GM21576 (cell line): ENCODE results near the gene DPP10.
"Not testable (repeated sequence)": the region's sequence is repeated elsewhere in the genome, so short reads cannot be mapped to it uniquely, and the experiment has no call there.

Source experiments
- ATAC-seq: cut with Tn5 transposase; IDR thresholded peaks from one replicate; pipeline ENCODE4 v1.9.1; 2021; ENCODE audit warnings: mild to moderate bottlenecking, moderate library complexity; ENCODE audit not compliant: unreplicated experiment

DPP10 gene

GRCh38 chr2:114935031-114935430 lies 492.6 kb downstream of the DPP10 start:
- ATAC-seq, result no peak

GRCh38 chr2:114937366-114937930 lies 495.0 kb downstream of the DPP10 start:
- no peak for ATAC-seq

GRCh38 chr2:114940785-114941458 lies 498.5 kb downstream of the DPP10 start:
- ATAC-seq, result no peak

GRCh38 chr2:114949228-114949804 lies 506.9 kb downstream of the DPP10 start:
- no peak for ATAC-seq

GRCh38 chr2:114960389-114960788 lies 517.9 kb downstream of the DPP10 start:
- no peak for ATAC-seq

GRCh38 chr2:114962532-114962931 lies 520.1 kb downstream of the DPP10 start:
- ATAC-seq, result no peak

GRCh38 chr2:114968748-114969400 lies 526.4 kb downstream of the DPP10 start:
- ATAC-seq, result no peak

- ATAC-seq, result not testable (repeated sequence)
Observed at GRCh38 chr2:115004321-115004720, 561.9 kb downstream of the DPP10 start.

GRCh38 chr2:115011721-115012120 lies 569.3 kb downstream of the DPP10 start:
- ATAC-seq, result no peak

- ATAC-seq, result not testable (repeated sequence)
Observed at GRCh38 chr2:115022013-115022412, 579.6 kb downstream of the DPP10 start.

- ATAC-seq, result no peak
Observed at GRCh38 chr2:115034801-115035200, 592.4 kb downstream of the DPP10 start.

GRCh38 chr2:115036818-115037217 lies 594.4 kb downstream of the DPP10 start:
- no peak for ATAC-seq

- ATAC-seq, result no peak
Observed at GRCh38 chr2:115057473-115057872, 615.0 kb downstream of the DPP10 start.

GRCh38 chr2:115070002-115070401 lies 627.6 kb downstream of the DPP10 start:
- ATAC-seq, result no peak

GRCh38 chr2:115071534-115071933 lies 629.1 kb downstream of the DPP10 start:
- ATAC-seq, result no peak

- no peak for ATAC-seq
Observed at GRCh38 chr2:115075800-115076199, 633.4 kb downstream of the DPP10 start.

GRCh38 chr2:115077626-115078025 lies 635.2 kb downstream of the DPP10 start:
- no peak for ATAC-seq

- no peak for ATAC-seq
Observed at GRCh38 chr2:115083225-115083624, 640.8 kb downstream of the DPP10 start.

- ATAC-seq, result no peak
Observed at GRCh38 chr2:115083711-115084110, 641.3 kb downstream of the DPP10 start.

GRCh38 chr2:115084446-115084845 lies 642.0 kb downstream of the DPP10 start:
- ATAC-seq, result no peak

- ATAC-seq, result not testable (repeated sequence)
Observed at GRCh38 chr2:115086051-115086620, 643.7 kb downstream of the DPP10 start.

GRCh38 chr2:115094441-115094840 lies 652.0 kb downstream of the DPP10 start:
- no peak for ATAC-seq
